HFFc6 (cell line): Measurements from ENCODE around the gene CD58. TPM values are rescaled to one million over a fixed set of nuclear protein-coding genes. Genes with fewer than 3 reads are reported as not detected.

Experiments used
- DNase-seq: peaks from one replicate; pipeline ENCODE4 v3.0.0-alpha.2; 2018
- H3K27ac Mint-ChIP-seq: 2 replicates; pipeline ENCODE4 v1.8.0; 2020; ENCODE audit warnings: mild to moderate bottlenecking, mixed read lengths
- H3K27me3 Mint-ChIP-seq: 2 replicates; pipeline ENCODE4 v1.8.0; 2021; ENCODE audit warnings: mild to moderate bottlenecking, moderate library complexity, mixed read lengths; ENCODE audit not compliant: insufficient read depth
- H3K36me3 Mint-ChIP-seq: 2 replicates; pipeline ENCODE4 v1.8.0; 2021; ENCODE audit warnings: low read depth, mixed read lengths
- H3K4me1 Mint-ChIP-seq: 2 replicates; pipeline ENCODE4 v1.8.0; 2020; ENCODE audit warnings: low read depth, mixed read lengths
- H3K4me3 Mint-ChIP-seq: 2 replicates; pipeline ENCODE4 v1.8.0; 2020; ENCODE audit warnings: mild to moderate bottlenecking, moderate library complexity, mixed read lengths
- H3K9me3 Mint-ChIP-seq: 2 replicates; pipeline ENCODE4 v1.8.0; 2020; ENCODE audit warnings: mild to moderate bottlenecking, mixed read lengths
- CTCF ChIP-seq: fragments of 200-600 bp; sonication (generic); IDR thresholded peaks from 2 replicates; pipeline ENCODE4 v1.5.0; 2021; ENCODE audit warnings: antibody characterized with exemption, mild to moderate bottlenecking
- total RNA-seq, 6 experiments: library from RNA; stranded (reverse); fragmentation: NEBNext Ultra II Directional; extraction: Animal tissue kit (Norgen Biotek cat#: 25700); gene quantifications; 2 replicates in 1 of 6; 3 replicates in 5 of 6; pipeline ENCODE4 v1.2.3, GENCODE V29; 2021

CD58 gene
- total RNA-seq, 6 experiments from 2014 or later, result 6.6 to 9.5 (median 8.5) TPM

- Mint-ChIP-seq H3K9me3 (no peaks in the 10 kb centered on the region), H3K4me1 (peaks cover 73% of the 10 kb centered on the region), H3K27me3 (peaks cover 5% of the 10 kb centered on the region; the same call in 1 of the 2 replicates), H3K27ac (peak overlapping the region; percentile 27; the same call in 1 of the 2 replicates), H3K4me3 (0 out of 2 replicates have a peak overlapping the region, but pooled peaks have one; percentile 4), H3K36me3 (peaks cover 7% of the 10 kb centered on the region; the same call in 1 of the 2 replicates)
- TF ChIP-seq CTCF, result no peak
- no peak for DNase-seq
These were observed 83.2 kb downstream of the CD58 start for GRCh38 chr1:116487583-116487982.

- H3K4me1 Mint-ChIP-seq, result peaks cover 67% of the 10 kb centered on the region
- H3K27me3 Mint-ChIP-seq, result peaks cover 9% of the 10 kb centered on the region
These were observed 83.8 kb downstream of the CD58 start for GRCh38 chr1:116487031-116487430.

GRCh38 chr1:116486424-116486823, 84.4 kb downstream of the CD58 start:
- H3K4me3 Mint-ChIP-seq, result peak overlapping the region; percentile 25
- H3K27me3 Mint-ChIP-seq, result peaks cover 13% of the 10 kb centered on the region
- no peak for TF ChIP-seq CTCF
- DNase-seq, result peak; percentile 78
- peak overlapping the region; percentile 62 for H3K27ac Mint-ChIP-seq
- peaks cover 7% of the 10 kb centered on the region; the same call in 1 of the 2 replicates for H3K36me3 Mint-ChIP-seq
- H3K9me3 Mint-ChIP-seq, result no peaks in the 10 kb centered on the region
- H3K4me1 Mint-ChIP-seq, result peaks cover 65% of the 10 kb centered on the region

More at GRCh38 chr1:116487031-116487430, 83.8 kb downstream of the CD58 start:
- TF ChIP-seq CTCF, result no peak
- H3K36me3 Mint-ChIP-seq, result peaks cover 7% of the 10 kb centered on the region; the same call in 1 of the 2 replicates
- peak overlapping the region; percentile 62; the same call in 1 of the 2 replicates for H3K27ac Mint-ChIP-seq
- no peak overlapping the region for H3K4me3 Mint-ChIP-seq
- no peak for DNase-seq
- no peaks in the 10 kb centered on the region for H3K9me3 Mint-ChIP-seq

- peaks cover 65% of the 10 kb centered on the region for H3K4me1 Mint-ChIP-seq
- no peak overlapping the region for H3K4me3 Mint-ChIP-seq
- H3K36me3 Mint-ChIP-seq, result peaks cover 7% of the 10 kb centered on the region; the same call in 1 of the 2 replicates
- H3K27me3 Mint-ChIP-seq, result peaks cover 13% of the 10 kb centered on the region
- no peak for TF ChIP-seq CTCF
- DNase-seq, result no peak
- H3K27ac Mint-ChIP-seq, result peak overlapping the region; percentile 62; the same call in 1 of the 2 replicates
- no peaks in the 10 kb centered on the region for H3K9me3 Mint-ChIP-seq
These were observed 84.8 kb downstream of the CD58 start for GRCh38 chr1:116485976-116486375.

- DNase-seq, result peak; percentile 83
- peak; percentile 97 for TF ChIP-seq CTCF
- no peak overlapping the region for H3K27ac Mint-ChIP-seq
- H3K4me1 Mint-ChIP-seq, result peaks cover 65% of the 10 kb centered on the region
- H3K36me3 Mint-ChIP-seq, result peaks cover 7% of the 10 kb centered on the region; the same call in 1 of the 2 replicates
- H3K9me3 Mint-ChIP-seq, result no peaks in the 10 kb centered on the region
- H3K27me3 Mint-ChIP-seq, result peaks cover 12% of the 10 kb centered on the region
- no peak overlapping the region for H3K4me3 Mint-ChIP-seq
These were observed 85.6 kb downstream of the CD58 start for GRCh38 chr1:116485071-116485735.
